ENCODE results near the gene TMCC3. TPM values are rescaled to one million over a fixed set of nuclear protein-coding genes. Genes with fewer than 3 reads are reported as not detected.

TMCC3 gene
- total RNA-seq, 2 experiments from 2014 or later, result 5.7 to 9.4 TPM

DNA sequence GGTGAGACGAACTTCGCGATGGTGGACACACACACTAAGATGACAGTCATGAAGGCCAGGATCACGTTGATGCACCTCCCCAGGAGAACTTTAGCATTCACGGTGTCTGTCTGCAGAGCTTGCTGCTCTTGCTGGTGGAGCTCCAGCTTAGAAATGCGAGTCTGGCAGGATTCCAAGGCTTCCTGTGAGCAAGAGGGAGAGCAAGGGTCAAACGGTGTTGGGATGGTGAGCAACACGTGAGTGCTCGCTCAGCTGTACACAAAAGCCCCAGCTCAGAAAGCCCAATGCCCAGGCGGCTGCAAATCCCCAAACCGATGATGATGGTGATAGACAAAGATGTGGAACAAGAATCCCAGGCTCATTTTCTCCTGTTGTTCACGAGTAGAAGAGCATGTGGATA is 78.8 kb downstream of the TMCC3 start:
- intact Hi-C loops (cut with micrococcal nuclease; ENCODE audit: unreplicated experiment), result no loop called here
- POLR2A ChIA-PET, result no interaction called here
- Histone ChIP-seq H4K20me1 (ENCODE audit: insufficient read depth, low read length) (no peaks in the 10 kb centered on the region), H3K27ac (ENCODE audit: low read depth, low read length, poor library complexity, severe bottlenecking) (no peak overlapping the region), H3K4me2 (ENCODE audit: low read length) (no peak overlapping the region), H3K9me2 (ENCODE audit: insufficient read depth, low read length) (no peaks in the 10 kb centered on the region), H3K4me3 (ENCODE audit: low read depth, low read length, poor library complexity, severe bottlenecking) (no peak overlapping the region), H2AFZ (ENCODE audit: low read length) (no peak overlapping the region), H3K4me1 (ENCODE audit: insufficient read depth, low read length, poor library complexity, severe bottlenecking) (no peaks in the 10 kb centered on the region), H3K79me2 (ENCODE audit: insufficient read depth, low read depth, low read length) (no peaks in the 10 kb centered on the region), H3K9me3 (ENCODE audit: low read length) (no peaks in the 10 kb centered on the region), H3K36me3 (ENCODE audit: insufficient read depth, low read length) (no peaks in the 10 kb centered on the region)
- no TSS peak for BruUV-seq (replicated peaks)
- DNase-seq (ENCODE audit: low spot score), result no peak
- TF ChIP-seq, protein P1, sequence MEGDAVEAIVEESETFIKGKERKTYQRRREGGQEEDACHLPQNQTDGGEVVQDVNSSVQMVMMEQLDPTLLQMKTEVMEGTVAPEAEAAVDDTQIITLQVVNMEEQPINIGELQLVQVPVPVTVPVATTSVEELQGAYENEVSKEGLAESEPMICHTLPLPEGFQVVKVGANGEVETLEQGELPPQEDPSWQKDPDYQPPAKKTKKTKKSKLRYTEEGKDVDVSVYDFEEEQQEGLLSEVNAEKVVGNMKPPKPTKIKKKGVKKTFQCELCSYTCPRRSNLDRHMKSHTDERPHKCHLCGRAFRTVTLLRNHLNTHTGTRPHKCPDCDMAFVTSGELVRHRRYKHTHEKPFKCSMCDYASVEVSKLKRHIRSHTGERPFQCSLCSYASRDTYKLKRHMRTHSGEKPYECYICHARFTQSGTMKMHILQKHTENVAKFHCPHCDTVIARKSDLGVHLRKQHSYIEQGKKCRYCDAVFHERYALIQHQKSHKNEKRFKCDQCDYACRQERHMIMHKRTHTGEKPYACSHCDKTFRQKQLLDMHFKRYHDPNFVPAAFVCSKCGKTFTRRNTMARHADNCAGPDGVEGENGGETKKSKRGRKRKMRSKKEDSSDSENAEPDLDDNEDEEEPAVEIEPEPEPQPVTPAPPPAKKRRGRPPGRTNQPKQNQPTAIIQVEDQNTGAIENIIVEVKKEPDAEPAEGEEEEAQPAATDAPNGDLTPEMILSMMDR (conservative IDR thresholded peaks at IDR 0.05; ENCODE audit: low read length), result no peak
- no peak for TF ChIP-seq EZH2phosphoT487 (IDR thresholded peaks at IDR 0.05; ENCODE audit: borderline replicate concordance, low read depth, low read length)
- CTCF ChIA-PET (ENCODE audit: unreplicated experiment), result no interaction called here

DNA sequence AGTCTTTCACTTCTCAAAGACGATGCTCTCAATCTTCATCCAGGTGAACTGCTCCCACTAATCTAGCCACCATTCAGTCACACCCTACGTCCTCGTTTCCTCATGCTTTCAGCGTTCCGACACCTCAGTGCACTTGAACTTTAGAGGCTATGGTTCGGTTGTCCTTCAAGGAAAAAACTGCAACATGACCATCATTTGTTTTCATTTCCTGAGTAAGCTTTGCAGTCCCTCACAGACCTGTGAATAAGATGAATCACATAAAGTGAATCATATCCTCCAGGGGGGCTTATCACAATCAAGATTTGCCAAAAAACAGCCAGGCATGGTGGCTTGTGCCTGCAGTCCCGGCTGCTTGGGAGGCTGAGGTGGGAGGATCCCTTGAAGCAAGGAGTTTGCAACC is 80.2 kb downstream of the TMCC3 start:
- H3K4me1 ChIP-seq (ENCODE audit: insufficient read depth, low read length, poor library complexity, severe bottlenecking), result no peaks in the 10 kb centered on the region
- CTCF ChIA-PET (ENCODE audit: unreplicated experiment), result no interaction called here

DNA sequence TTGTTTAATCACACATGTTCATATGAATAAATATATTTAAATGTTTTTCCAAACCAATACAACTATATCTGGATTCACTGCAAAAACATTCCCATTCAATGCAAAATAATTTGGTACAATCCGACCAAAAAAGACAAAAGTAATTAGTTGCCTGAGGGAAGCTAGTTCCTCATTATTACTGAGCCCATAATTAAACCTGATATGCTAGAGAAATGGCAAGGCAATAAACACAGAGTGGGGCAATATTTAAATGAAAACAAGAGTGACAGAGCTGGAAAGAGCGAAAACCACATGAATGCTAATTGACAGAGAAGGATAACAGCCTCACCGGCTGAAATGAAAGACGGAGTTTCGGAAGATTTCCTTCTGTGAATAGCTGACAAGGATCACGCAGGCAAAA is 82.6 kb downstream of the TMCC3 start:
- BruUV-seq (replicated peaks), result no TSS peak
- no peaks in the 10 kb centered on the region for H3K9me3 ChIP-seq (ENCODE audit: low read length)
- H2AFZ ChIP-seq (ENCODE audit: low read length), result no peak overlapping the region
- no peaks in the 10 kb centered on the region for H3K4me1 ChIP-seq (ENCODE audit: insufficient read depth, low read length, poor library complexity, severe bottlenecking)
- no peaks in the 10 kb centered on the region for H3K79me2 ChIP-seq (ENCODE audit: insufficient read depth, low read depth, low read length)
- ChIA-PET CTCF (ENCODE audit: unreplicated experiment) (no interaction called here), POLR2A (interaction anchor here (0.7 kb wide), 1 partner anchor 1005 kb away, joined by 6 read pairs; no protein-coding TSS in a partner anchor)
- no peak for TF ChIP-seq EZH2phosphoT487 (IDR thresholded peaks at IDR 0.05; ENCODE audit: borderline replicate concordance, low read depth, low read length)
- TF ChIP-seq, protein P1 (conservative IDR thresholded peaks at IDR 0.05; ENCODE audit: low read length), result no peak
- no peak for DNase-seq (ENCODE audit: low spot score)
- no peak overlapping the region for H3K27ac ChIP-seq (ENCODE audit: low read depth, low read length, poor library complexity, severe bottlenecking)
- H3K4me3 ChIP-seq (ENCODE audit: low read depth, low read length, poor library complexity, severe bottlenecking), result no peak overlapping the region
- intact Hi-C loops (cut with micrococcal nuclease; ENCODE audit: unreplicated experiment), result no loop called here
- no peaks in the 10 kb centered on the region for H3K9me2 ChIP-seq (ENCODE audit: insufficient read depth, low read length)
- no peak overlapping the region for H3K4me2 ChIP-seq (ENCODE audit: low read length)
- H4K20me1 ChIP-seq (ENCODE audit: insufficient read depth, low read length), result no peaks in the 10 kb centered on the region
- H3K36me3 ChIP-seq (ENCODE audit: insufficient read depth, low read length), result no peaks in the 10 kb centered on the region

More for the DNA sequence above, 80.2 kb downstream of the TMCC3 start:
- no peak overlapping the region for H3K4me3 ChIP-seq (ENCODE audit: low read depth, low read length, poor library complexity, severe bottlenecking)
- H3K9me2 ChIP-seq (ENCODE audit: insufficient read depth, low read length), result no peaks in the 10 kb centered on the region
- POLR2A ChIA-PET, result interaction anchor here (0.6 to 1.2 kb wide), 2 partner anchors 9 to 413 kb away, joined by 3 to 4 read pairs; no protein-coding TSS in a partner anchor
- H3K36me3 ChIP-seq (ENCODE audit: insufficient read depth, low read length), result no peaks in the 10 kb centered on the region
- no peaks in the 10 kb centered on the region for H3K9me3 ChIP-seq (ENCODE audit: low read length)
- intact Hi-C loops (cut with micrococcal nuclease; ENCODE audit: unreplicated experiment), result no loop called here
- H3K79me2 ChIP-seq (ENCODE audit: insufficient read depth, low read depth, low read length), result no peaks in the 10 kb centered on the region
- no peak overlapping the region for H2AFZ ChIP-seq (ENCODE audit: low read length)
- no peak overlapping the region for H3K27ac ChIP-seq (ENCODE audit: low read depth, low read length, poor library complexity, severe bottlenecking)
- no peak for DNase-seq (ENCODE audit: low spot score)
- no TSS peak for BruUV-seq (replicated peaks)
- H4K20me1 ChIP-seq (ENCODE audit: insufficient read depth, low read length), result no peaks in the 10 kb centered on the region
- H3K4me2 ChIP-seq (ENCODE audit: low read length), result no peak overlapping the region
- TF ChIP-seq EZH2phosphoT487 (IDR thresholded peaks at IDR 0.05; ENCODE audit: borderline replicate concordance, low read depth, low read length), result no peak
- TF ChIP-seq, protein P1 (conservative IDR thresholded peaks at IDR 0.05; ENCODE audit: low read length), result no peak

Measured in OCI-LY7 (cell line).